Right lobe of liver (tissue), 6 donors: ENCODE data around the gene ATG10. TPM values are rescaled to one million over a fixed set of nuclear protein-coding genes. Genes with fewer than 3 reads are reported as not detected.

Experiments
- ATAC-seq, 4 donors: fragments of 200-7000 bp; cut with Tn5 transposase; one replicate each; pipeline ENCODE4 v1.9.1; 2020; ENCODE audit warnings: mild to moderate bottlenecking in 4 of 4, moderate library complexity in 4 of 4
- DNase-seq, 3 donors: peaks; one replicate each; pipeline ENCODE4 v3.0.0-alpha.2; 2020
- H3K27ac ChIP-seq, 3 donors: fragments of 200-600 bp; one replicate each; pipeline ENCODE4 v1.8.0; 2022
- H3K27me3 ChIP-seq, 2 donors: fragments of 200-600 bp; one replicate each; pipeline ENCODE4 v1.8.0; 2022
- H3K36me3 ChIP-seq, 4 donors: fragments of 200-600 bp; sonication (generic) in 1 of 4; one replicate each; pipeline versions ENCODE4 v1.5.1 to v1.8.0; 2017 to 2022; ENCODE audit warnings: control low read depth in 1 of 4
- H3K4me1 ChIP-seq, 4 donors: fragments of 200-600 bp; sonication (generic) in 1 of 4; one replicate each; pipeline versions ENCODE4 v1.5.1 to v1.8.0; 2017 to 2022; ENCODE audit warnings: control low read depth in 1 of 4
- H3K4me3 ChIP-seq, 3 donors: fragments of 200-600 bp; one replicate each; pipeline ENCODE4 v1.8.0; 2022
- H3K9me3 ChIP-seq, 4 donors: fragments of 200-600 bp; sonication (generic) in 1 of 4; one replicate each; pipeline versions ENCODE4 v1.5.1 to v1.8.0; 2017 to 2022; ENCODE audit warnings: control low read depth in 1 of 4
- CTCF ChIP-seq, 4 donors: fragments of 200-600 bp in 3 of 4; fragments of 450-650 bp in 1 of 4; IDR thresholded peaks; one replicate each; pipeline versions ENCODE4 v1.5.1 to v1.8.0; 2016 to 2022; ENCODE audit warnings: antibody characterized with exemption in 4 of 4, mild to moderate bottlenecking in 2 of 4
- POLR2A ChIP-seq: fragments of 450-650 bp; IDR thresholded peaks from one replicate; pipeline ENCODE4 v1.6.1; 2017; ENCODE audit warnings: antibody characterized with exemption, mild to moderate bottlenecking
- WGBS: methylation state at CpG from one replicate; pipeline ENCODE4 v1.1.6; 2018; ENCODE audit warnings: low coverage, low lambda C conversion rate; ENCODE audit not compliant: insufficient coverage; ENCODE audit errors: missing lambda C conversion rate; 5-methylcytosine and 5-hydroxymethylcytosine counted together
- intact Hi-C, 2 donors: fragments of 100-400 bp; cut with DNase I; formaldehyde crosslinking; loops; one replicate each; pipeline versions ENCODE4 v1.11.2 to v1.14.1; 2022
- total RNA-seq, 6 experiments: library from RNA; depleted of rRNA in 2 of 6; stranded (reverse); fragments of >200 nt in 2 of 6; fragmentation: NEBNext Ultra II Directional in 3 of 6; extraction: Animal tissue kit (Norgen Biotek cat#: 25700) in 3 of 6; gene quantifications; one replicate each; pipeline versions ENCODE4 v1.1.0 to v1.2.4, GENCODE V29; 2016 to 2023
- donor health status: DM: no; HTN: yes; CAD: no.
- donor health status: DM: no; HTN: no; CAD: no.
- donor health status: DM: no; HTN: no; CAD: no.
- donor health status: DM: no; HTN: yes; CAD: no.
- donor health status: DM: no; HTN: yes; CAD: no.

Gene ATG10
- total RNA-seq, 6 experiments from 2014 or later = 2.9 to 8.0 (median 4.4) TPM

- ATAC-seq (no peak), DNase-seq (no peak)
- no peaks in the 10 kb centered on the region for H3K27me3 ChIP-seq
- no peak for TF ChIP-seq POLR2A
- no peaks in the 10 kb centered on the region for H3K36me3 ChIP-seq
- 82% methylated on average over 1 of the region's 1 CpG for WGBS
- H3K9me3 ChIP-seq = no peaks in the 10 kb centered on the region
- intact Hi-C loops = no loop called here
- no peak overlapping the region for H3K27ac ChIP-seq
- no peaks in the 10 kb centered on the region for H3K4me1 ChIP-seq
- H3K4me3 ChIP-seq = no peak overlapping the region
These were observed 240.2 kb downstream of the ATG10 start for GRCh38 chr5:82211855-82212572.

DNA sequence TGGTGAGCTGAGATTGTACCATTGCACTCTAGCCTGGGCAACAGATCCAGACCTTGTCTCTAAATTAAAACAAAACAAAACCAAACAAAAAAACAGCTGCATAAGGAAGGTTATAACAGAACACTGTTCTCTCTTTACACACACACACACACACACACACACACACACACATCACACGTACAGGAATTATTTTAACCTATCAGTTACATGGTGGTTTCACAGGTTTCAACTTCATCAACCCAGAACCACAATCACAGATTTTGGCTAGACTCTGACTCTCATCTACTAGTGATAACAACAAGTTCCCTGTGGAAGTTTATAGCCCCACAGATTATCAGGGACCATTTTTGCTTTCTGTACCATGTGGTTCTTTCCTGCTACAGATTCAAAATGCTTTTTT lies 246.1 kb downstream of the ATG10 start:
- DNase-seq (no peak), ATAC-seq (no peak)
- H3K9me3 ChIP-seq = no peaks in the 10 kb centered on the region
- WGBS = 67% methylated on average over 1 of the region's 1 CpG
- no peaks in the 10 kb centered on the region for H3K27me3 ChIP-seq
- H3K4me3 ChIP-seq = no peak overlapping the region
- H3K36me3 ChIP-seq = no peaks in the 10 kb centered on the region
- no peak overlapping the region for H3K27ac ChIP-seq
- TF ChIP-seq POLR2A (no peak), CTCF (IDR thresholded peaks at IDR 0.05) (no peak)
- intact Hi-C loops = no loop called here
- no peaks in the 10 kb centered on the region for H3K4me1 ChIP-seq

GRCh38 chr5:82218374-82219156 lies 246.7 kb downstream of the ATG10 start:
- Histone ChIP-seq H3K4me1 (no peaks in the 10 kb centered on the region), H3K9me3 (no peaks in the 10 kb centered on the region), H3K36me3 (no peaks in the 10 kb centered on the region), H3K27ac (no peak overlapping the region), H3K4me3 (no peak overlapping the region), H3K27me3 (no peaks in the 10 kb centered on the region)
- ATAC-seq (no peak), DNase-seq (no peak)
- no peak for TF ChIP-seq CTCF (IDR thresholded peaks at IDR 0.05)
- TF ChIP-seq POLR2A = no peak
- intact Hi-C loops = no loop called here
- WGBS = 85% methylated on average over 7 of the region's 7 CpGs

GRCh38 chr5:82221020-82221419 lies 249.2 kb downstream of the ATG10 start:
- TF ChIP-seq CTCF (IDR thresholded peaks at IDR 0.05) (no peak), POLR2A (no peak)
- no peak for ATAC-seq
- H3K27ac ChIP-seq = no peak overlapping the region
- intact Hi-C loops = no loop called here
- 100% methylated on average over 1 of the region's 2 CpGs for WGBS
- DNase-seq = no peak
- no peaks in the 10 kb centered on the region for H3K27me3 ChIP-seq
- no peaks in the 10 kb centered on the region for H3K36me3 ChIP-seq
- H3K4me1 ChIP-seq = no peaks in the 10 kb centered on the region
- no peaks in the 10 kb centered on the region for H3K9me3 ChIP-seq
- no peak overlapping the region for H3K4me3 ChIP-seq
